Activated CD4-positive, alpha-beta memory T cell treated with anti-CD3 and anti-CD28 coated beads, Interleukin-2, amount 10 ng/mL, durations not matched to agents 7 days and 5 days (primary cell): ENCODE measurements around the gene VCP. TPM values are rescaled to one million over a fixed set of nuclear protein-coding genes. Genes with fewer than 3 reads are reported as not detected.
"Not testable (repeated sequence)": the region's sequence is repeated elsewhere in the genome, so short reads cannot be mapped to it uniquely, and the experiment has no call there.

Experiments
- CTCF ChIA-PET: fragments of 350-600 bp; sonication (Branson Sonifier 250); formaldehyde crosslinking; loops from one replicate; lab custom pipeline; 2021; ENCODE audit warnings: antibody characterized with exemption, inconsistent platforms; lab: Charles Lee
- POLR2A ChIA-PET: fragments of 350-600 bp; sonication (Branson Sonifier 250); formaldehyde crosslinking; loops from one replicate; lab custom pipeline; 2021; ENCODE audit warnings: antibody characterized with exemption; lab: Charles Lee
- DNase-seq: peaks from one replicate; pipeline ENCODE4 v3.0.0-alpha.2; 2020
- H3K27ac Mint-ChIP-seq: one replicate; pipeline ENCODE4 v1.8.0; 2021; ENCODE audit warnings: mild to moderate bottlenecking, mixed read lengths
- H3K27me3 Mint-ChIP-seq: one replicate; pipeline ENCODE4 v1.8.0; 2021; ENCODE audit warnings: mixed read lengths
- H3K36me3 Mint-ChIP-seq: one replicate; pipeline ENCODE4 v1.8.0; 2021; ENCODE audit warnings: low read depth, mixed read lengths
- H3K4me1 Mint-ChIP-seq: one replicate; pipeline ENCODE4 v1.8.0; 2021; ENCODE audit warnings: mixed read lengths
- H3K4me3 Mint-ChIP-seq: one replicate; pipeline ENCODE4 v1.8.0; 2021; ENCODE audit warnings: mild to moderate bottlenecking, mixed read lengths
- H3K9me3 Mint-ChIP-seq: one replicate; pipeline ENCODE4 v1.8.0; 2021; ENCODE audit warnings: mixed read lengths
- total RNA-seq, 2 experiments: library from RNA; stranded (reverse); gene quantifications; one replicate each; pipeline ENCODE4 v1.2.3, GENCODE V29; 2021

VCP gene
- total RNA-seq, 2 experiments from 2014 or later: 224 to 236 TPM

DNA sequence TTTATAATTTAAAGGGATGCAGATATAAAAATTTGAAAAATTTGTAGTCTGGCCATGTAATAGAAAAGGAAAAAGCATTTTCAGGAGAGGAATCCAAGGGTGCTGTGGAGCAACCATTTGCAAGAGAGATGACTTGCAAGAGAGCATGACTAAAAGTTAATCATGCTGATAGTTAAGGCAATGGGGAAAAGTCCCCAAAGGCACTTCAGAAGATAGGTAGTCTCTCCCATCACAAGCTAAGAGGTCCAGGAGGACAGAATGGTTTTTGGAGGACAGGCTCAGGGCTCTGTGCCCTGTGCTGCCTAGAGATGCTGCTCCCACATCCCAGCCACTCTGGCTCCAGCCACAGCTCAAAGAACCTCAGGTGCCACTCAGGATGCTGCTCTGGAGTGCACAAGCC is 44.1 kb downstream of the VCP start:
- H3K4me1 Mint-ChIP-seq: peaks cover 19% of the 10 kb centered on the region
- ChIA-PET CTCF (interaction anchor here (1.2 to 2.1 kb wide), 5 partner anchors 16 to 129 kb away, joined by 3 to 6 read pairs (median 5); partner anchors contain the start of genes DNAJB5 and PIGO), POLR2A (interaction anchor here (0.8 to 1.3 kb wide), 4 partner anchors 13 to 67 kb away, joined by 3 to 4 read pairs (median 3); partner anchors contain the start of gene FANCG)
- peaks cover 4% of the 10 kb centered on the region for H3K36me3 Mint-ChIP-seq
- H3K27me3 Mint-ChIP-seq: no peaks in the 10 kb centered on the region
- no peak overlapping the region for H3K27ac Mint-ChIP-seq
- H3K4me3 Mint-ChIP-seq: no peak overlapping the region
- H3K9me3 Mint-ChIP-seq: no peaks in the 10 kb centered on the region
- DNase-seq: no peak

DNA sequence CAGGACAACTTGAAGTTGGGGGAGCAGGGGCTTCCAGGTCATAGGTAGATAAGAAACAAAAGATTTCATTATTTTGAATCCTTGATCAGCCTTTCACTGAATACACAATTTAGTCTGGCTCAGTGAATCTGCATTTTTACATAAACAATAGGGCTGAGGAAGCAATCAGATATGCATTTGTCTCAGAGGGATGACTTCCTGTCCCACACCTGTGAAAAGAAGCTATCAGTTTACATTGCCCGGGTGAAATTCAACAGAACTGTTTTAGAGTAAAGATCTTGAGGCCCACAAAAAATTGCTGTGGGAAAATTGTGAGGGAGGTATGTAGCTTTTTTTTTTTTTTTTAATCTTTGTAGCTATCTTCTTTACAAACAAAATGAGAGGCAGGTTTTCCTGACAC is 44.6 kb downstream of the VCP start:
- no peak overlapping the region for H3K4me3 Mint-ChIP-seq
- no peaks in the 10 kb centered on the region for H3K27me3 Mint-ChIP-seq
- POLR2A ChIA-PET: interaction anchor here (0.8 to 1.3 kb wide), 4 partner anchors 13 to 67 kb away, joined by 3 to 4 read pairs (median 3); partner anchors contain the start of gene FANCG
- H3K4me1 Mint-ChIP-seq: peaks cover 20% of the 10 kb centered on the region
- H3K9me3 Mint-ChIP-seq: no peaks in the 10 kb centered on the region
- no peak overlapping the region for H3K27ac Mint-ChIP-seq
- H3K36me3 Mint-ChIP-seq: peaks cover 4% of the 10 kb centered on the region
- CTCF ChIA-PET: interaction anchor here (1.2 to 1.9 kb wide), 4 partner anchors 17 to 128 kb away, joined by 3 to 5 read pairs (median 4); partner anchors contain the start of genes DNAJB5 and PIGO
- no peak for DNase-seq

DNA sequence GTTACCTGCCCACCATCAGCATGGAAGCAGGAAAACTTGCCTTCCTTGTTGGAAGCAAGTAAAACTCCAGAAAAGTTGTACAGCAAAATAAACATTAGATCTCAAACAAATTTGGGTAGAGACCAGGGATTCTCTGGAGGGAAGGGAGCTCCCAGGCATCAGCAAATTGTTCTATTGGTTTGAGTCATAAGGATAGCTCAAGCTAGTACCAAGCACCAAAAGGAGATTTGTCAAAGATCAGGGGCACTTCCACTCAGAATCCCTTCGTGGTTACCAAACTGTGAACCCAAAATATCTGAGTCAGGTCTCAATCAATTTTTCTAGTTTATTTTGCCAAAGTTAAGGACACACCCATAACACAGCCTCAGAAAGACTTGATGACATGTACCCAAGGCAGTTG is 45.1 kb downstream of the VCP start:
- no peak overlapping the region for H3K4me3 Mint-ChIP-seq
- no peak overlapping the region for H3K27ac Mint-ChIP-seq
- H3K4me1 Mint-ChIP-seq: peaks cover 22% of the 10 kb centered on the region
- ChIA-PET CTCF (interaction anchor here (0.7 to 1.9 kb wide), 5 partner anchors 8 to 128 kb away, joined by 3 to 5 read pairs (median 3); partner anchors contain the start of genes DNAJB5 and PIGO), POLR2A (interaction anchor here (1.3 kb wide), 1 partner anchor 53 kb away, joined by 4 read pairs; the partner anchor contains the start of gene FANCG)
- no peaks in the 10 kb centered on the region for H3K27me3 Mint-ChIP-seq
- DNase-seq: no peak
- no peaks in the 10 kb centered on the region for H3K9me3 Mint-ChIP-seq
- peaks cover 4% of the 10 kb centered on the region for H3K36me3 Mint-ChIP-seq

GRCh38 chr9:35026671-35027070 is 45.8 kb downstream of the VCP start:
- Mint-ChIP-seq H3K9me3 (no peaks in the 10 kb centered on the region), H3K27me3 (no peaks in the 10 kb centered on the region), H3K36me3 (peaks cover 4% of the 10 kb centered on the region), H3K4me1 (peaks cover 22% of the 10 kb centered on the region), H3K27ac (no peak overlapping the region), H3K4me3 (no peak overlapping the region)
- CTCF ChIA-PET: interaction anchor here (0.7 to 1.9 kb wide), 4 partner anchors 9 to 127 kb away, joined by 3 to 5 read pairs (median 4); partner anchors contain the start of gene DNAJB5
- no peak for DNase-seq
- POLR2A ChIA-PET: no interaction called here

DNA sequence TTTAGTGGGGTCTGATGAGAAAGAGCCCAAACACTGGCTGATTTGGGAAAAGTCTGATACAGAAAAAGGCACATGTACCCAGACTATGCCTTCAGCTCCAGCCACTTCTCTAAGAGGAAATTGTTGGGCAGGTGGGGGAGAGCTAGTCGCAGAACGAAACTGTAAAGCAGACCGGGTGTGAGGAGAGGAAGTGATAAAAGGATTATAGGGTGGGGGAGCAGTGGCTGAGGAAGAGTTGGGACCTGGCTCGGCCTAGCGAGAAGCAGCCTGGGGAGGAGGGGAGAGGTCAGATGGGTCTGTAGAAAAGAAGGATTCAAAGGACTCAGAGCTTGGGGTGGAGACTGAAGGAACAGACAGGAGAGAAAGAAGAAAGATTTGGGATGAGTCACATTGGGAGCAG is 49.0 kb downstream of the VCP start:
- H3K27me3 Mint-ChIP-seq, POLR2A ChIA-PET, H3K9me3 Mint-ChIP-seq, DNase-seq, H3K4me3 Mint-ChIP-seq, CTCF ChIA-PET, H3K36me3 Mint-ChIP-seq: not testable (repeated sequence)
- Mint-ChIP-seq H3K27ac (peak overlapping the region; percentile 11), H3K4me1 (peaks cover 22% of the 10 kb centered on the region)

DNA sequence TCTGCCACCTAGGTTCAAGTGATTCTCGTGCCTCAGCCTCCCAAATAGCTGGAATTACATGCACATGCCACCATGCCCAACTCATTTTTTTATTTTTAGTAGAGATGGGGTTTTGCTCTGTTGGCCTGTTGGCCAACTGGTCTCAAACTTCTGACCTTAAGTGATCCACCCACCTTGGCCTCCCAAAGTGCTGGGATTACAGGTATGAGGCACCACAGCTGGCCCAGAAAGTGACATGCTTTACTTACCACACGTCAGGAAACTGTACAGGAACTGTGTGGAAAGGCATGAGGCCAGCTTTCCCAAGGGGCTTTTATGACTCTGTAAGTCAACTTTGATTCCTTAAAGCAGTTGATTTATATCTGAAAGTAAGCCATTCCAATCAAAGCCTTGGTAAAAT is 57.9 kb downstream of the VCP start:
- no peak overlapping the region for H3K27ac Mint-ChIP-seq
- POLR2A ChIA-PET: interaction anchor here (0.8 kb wide), 1 partner anchor 12 kb away, joined by 3 read pairs; no protein-coding TSS in a partner anchor
- H3K27me3 Mint-ChIP-seq: no peaks in the 10 kb centered on the region
- H3K4me1 Mint-ChIP-seq: peaks cover 2% of the 10 kb centered on the region
- CTCF ChIA-PET: interaction anchor here (0.7 kb wide), 1 partner anchor 115 kb away, joined by 5 read pairs; no protein-coding TSS in a partner anchor
- H3K36me3 Mint-ChIP-seq: peaks cover 29% of the 10 kb centered on the region
- peaks cover 13% of the 10 kb centered on the region for H3K9me3 Mint-ChIP-seq
- DNase-seq: no peak
- no peak overlapping the region for H3K4me3 Mint-ChIP-seq

DNA sequence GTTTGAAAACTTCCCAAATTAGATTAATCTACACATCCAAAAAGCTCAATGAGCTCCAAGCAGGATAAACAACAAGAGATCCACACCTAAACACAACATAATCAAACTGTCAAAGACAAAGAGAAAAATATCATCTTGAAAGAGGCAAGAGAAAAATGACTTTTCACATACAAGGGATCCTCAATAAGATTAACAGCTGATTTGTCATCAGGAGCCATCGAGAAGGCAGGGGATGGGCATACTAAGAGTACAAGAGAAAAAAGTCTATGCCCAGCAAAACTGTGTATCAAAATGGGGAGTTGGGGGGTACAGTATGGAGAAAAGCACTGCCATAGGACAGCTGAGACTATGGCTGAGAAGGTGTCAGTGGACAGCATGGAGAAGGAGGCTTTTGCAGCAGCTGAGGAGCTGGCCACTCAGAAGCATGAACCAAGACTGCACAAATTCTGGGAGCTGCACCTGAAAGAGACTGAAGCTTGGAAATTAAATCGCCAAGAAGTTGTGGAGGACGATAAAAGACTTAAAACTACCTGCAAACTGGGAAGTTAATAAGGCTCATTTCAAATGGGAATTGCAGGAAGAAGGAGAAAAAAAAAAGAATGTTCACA is 62.0 kb downstream of the VCP start:
- ChIA-PET POLR2A (interaction anchor here (0.7 to 0.8 kb wide), 2 partner anchors 12 to 86 kb away, joined by 3 read pairs; partner anchors contain the start of gene PIGO), CTCF (no interaction called here)
- H3K27me3 Mint-ChIP-seq: no peaks in the 10 kb centered on the region
- H3K9me3 Mint-ChIP-seq: peaks cover 16% of the 10 kb centered on the region
- H3K36me3 Mint-ChIP-seq: peaks cover 33% of the 10 kb centered on the region
- peaks cover 2% of the 10 kb centered on the region for H3K4me1 Mint-ChIP-seq
- H3K4me3 Mint-ChIP-seq: no peak overlapping the region
- no peak overlapping the region for H3K27ac Mint-ChIP-seq
- no peak for DNase-seq

Other genes starting within 250 kb of the VCP start
- gene PHF24, start 114.3 kb downstream of the VCP start, total RNA-seq: not detected
- gene DNAJB5, start 82.9 kb downstream of the VCP start, total RNA-seq: 1 to 10 TPM; 3.2 to 4.1 TPM
- 100 to 1,000 TPM in 1 of 2 experiments, 10 to 100 TPM in 1; 97.0 to 100 TPM for gene FANCG, start 7.3 kb upstream of the VCP start, total RNA-seq
- 10 to 100 TPM; 22.8 to 28.6 TPM for gene PIGO, start 24.0 kb upstream of the VCP start, total RNA-seq
- 10 to 100 TPM; 96.0 to 96.9 TPM for gene STOML2, start 30.5 kb upstream of the VCP start, total RNA-seq
- gene ATOSB, start 43.2 kb upstream of the VCP start, total RNA-seq: 10 to 100 TPM; 24.6 to 26.8 TPM
- gene UNC13B, start 89.4 kb upstream of the VCP start, total RNA-seq: under 1 TPM; 0.25 to 0.68 TPM